ENCODE results near the gene RERE.

GRCh38 chr1:8813991-8814390, 3.4 kb downstream of the RERE start:
- TF ChIP-seq CTCF (IDR thresholded peaks at IDR 0.05; ENCODE audit: insufficient read depth, low read length, poor library complexity, severe bottlenecking) (no peak), EZH2phosphoT487 (conservative IDR thresholded peaks at IDR 0.05; ENCODE audit: low read length) (no peak)

All from SU-DHL-6 (cell line).